T47D (cell line): ENCODE data around the gene TCF7L2.

ENCODE experiments used
- DNase-seq, 2 experiments: peaks; one replicate each; pipeline versions ENCODE4 v3.0.0 to v3.0.0-alpha.2; 2011 to 2012; ENCODE audit warnings: low read depth in 1 of 2, low spot score in 1 of 2
- JUND ChIP-seq: IDR thresholded peaks from 2 replicates; pipeline ENCODE4 v1.6.1; 2012; ENCODE audit warnings: low read depth
- in situ Hi-C: cut with HindIII; loops from 2 replicates; pipeline ENCODE4 v1.10.0; 2016; ENCODE audit warnings: low sequenced_read_pairs, low pct_unique_long_range_greater_than_20kb

TCF7L2 gene

DNA sequence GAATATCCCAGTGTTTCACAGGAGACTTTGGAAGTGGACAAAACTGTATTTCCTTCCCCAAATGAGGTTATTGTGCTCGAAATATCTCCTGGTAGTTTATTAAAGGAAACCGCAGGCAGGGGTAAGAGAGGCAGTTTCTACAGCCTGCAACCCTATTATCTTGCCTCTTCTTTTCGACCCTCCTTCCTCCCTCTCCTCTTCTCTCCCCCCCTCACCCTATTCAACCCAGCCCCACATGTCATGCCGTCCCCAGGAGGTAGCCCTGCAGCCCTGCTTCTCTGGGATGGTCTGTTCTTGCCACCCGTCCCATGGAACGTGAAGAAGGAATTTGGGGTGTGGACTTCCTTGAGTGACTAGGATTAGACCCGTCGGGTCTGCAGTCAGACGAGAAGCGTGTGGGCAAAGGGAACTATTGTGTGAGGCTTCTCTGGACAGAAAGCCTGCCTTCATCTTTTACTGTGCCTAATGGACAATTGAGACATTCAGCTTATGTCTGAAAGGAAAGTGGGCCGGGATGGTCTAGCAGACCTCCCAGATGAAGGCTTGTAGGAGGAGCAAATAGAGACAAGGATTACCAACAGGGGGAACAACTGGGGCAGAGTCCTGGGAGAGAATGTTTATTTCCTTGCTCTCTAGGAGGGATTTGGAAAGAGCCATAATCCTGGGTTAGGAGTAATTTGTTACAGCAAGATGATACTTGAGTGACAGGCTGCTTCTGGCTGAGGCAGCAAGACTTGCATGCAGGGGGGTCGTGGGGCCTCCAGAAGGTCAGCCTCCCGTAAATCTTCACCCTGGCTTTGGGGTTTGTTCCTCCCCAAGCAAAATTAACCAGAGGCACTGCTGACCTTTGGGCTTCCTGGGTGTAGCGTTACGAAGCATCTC lies 77.8 kb downstream of the TCF7L2 start:
- no peak for DNase-seq
- in situ Hi-C loops: no loop called here
- no peak for TF ChIP-seq JUND

DNA sequence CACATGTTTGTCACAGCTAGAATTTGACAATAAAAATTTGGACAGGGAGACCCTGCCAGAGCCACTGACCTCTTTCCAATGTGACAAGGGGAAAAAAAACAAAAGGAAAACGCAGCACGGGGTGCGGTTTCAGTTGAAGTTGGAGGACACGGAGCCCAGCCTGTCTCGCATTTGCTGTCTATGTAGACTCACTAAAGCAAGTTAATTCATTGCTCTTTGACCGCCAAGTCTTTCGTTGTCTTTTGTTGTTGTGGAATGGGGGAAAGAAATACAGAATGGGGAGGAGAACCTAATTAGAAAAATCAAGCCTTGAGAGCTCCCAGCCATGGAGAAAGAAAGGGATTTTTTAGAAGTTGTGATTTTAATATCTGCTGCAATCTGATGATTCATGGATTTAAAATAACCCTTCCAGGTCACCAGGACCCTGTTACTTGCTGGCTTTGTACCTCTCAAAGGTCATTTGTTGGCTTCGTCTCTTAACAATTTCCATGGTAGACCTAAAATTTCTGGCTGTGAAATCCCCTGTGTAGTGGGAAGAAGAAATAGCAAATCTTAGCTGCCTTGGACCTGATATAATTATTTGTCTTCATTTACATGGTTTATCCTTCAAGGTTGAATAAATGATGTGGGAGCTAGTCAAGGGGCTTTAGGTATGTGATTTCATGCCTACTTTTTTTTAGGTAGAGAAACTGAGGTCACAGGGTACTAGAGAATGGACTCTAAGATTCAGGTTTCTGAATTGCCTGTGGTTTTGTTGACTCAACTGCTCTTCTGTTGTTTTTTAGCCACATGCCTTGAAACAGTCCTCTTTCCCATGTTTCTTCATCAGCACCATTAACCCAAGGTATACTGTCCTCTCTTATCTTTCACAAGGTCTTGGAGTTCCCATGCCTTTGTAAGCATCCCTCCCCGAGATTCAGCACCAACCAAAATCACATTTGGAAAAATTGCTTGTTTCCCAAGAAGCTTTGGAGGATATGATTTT lies 78.7 kb downstream of the TCF7L2 start:
- in situ Hi-C loops: no loop called here
- no peak for TF ChIP-seq JUND
- no peak for DNase-seq

DNA sequence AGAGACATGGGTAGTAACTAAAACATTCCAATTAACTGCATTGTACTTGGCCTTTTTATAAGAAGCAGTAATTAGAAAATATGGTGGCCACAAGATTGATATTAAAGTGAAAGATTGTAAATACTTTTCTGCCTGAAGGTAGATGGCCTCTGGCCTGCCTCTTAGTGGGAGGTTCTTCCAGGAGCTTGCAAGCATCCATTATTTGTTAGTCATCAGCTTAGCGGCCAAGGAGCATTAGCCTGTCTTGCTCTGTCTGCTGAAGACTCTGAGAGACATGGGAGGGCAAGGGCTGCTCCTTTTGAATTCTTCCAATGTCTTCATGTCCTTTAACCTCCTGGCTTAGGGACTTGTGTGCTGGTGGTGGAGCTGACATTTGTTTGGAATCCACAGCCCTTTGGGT lies 80.4 kb downstream of the TCF7L2 start:
- in situ Hi-C loops: no loop called here
- no peak for DNase-seq
- no peak for TF ChIP-seq JUND

DNA sequence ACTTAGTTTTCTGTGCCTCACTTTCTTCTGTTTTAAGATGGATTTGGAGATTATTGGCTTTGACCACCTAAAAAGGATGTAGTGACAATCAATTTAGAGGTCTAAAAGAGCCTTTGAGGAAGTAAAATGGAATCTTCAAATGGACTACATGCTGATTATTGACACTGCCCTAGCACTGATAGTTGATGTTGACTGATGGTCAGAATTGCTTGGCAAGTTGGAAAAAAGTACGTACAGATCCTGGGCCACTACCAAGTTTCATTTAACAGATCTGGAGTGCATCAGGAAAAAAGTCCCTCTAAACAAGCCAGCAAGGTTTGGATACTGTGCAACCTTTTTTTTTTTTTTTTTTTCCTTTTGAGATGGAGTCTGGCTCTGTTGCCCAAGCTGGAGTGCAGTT lies 81.1 kb downstream of the TCF7L2 start:
- no peak for TF ChIP-seq JUND
- DNase-seq: no peak
- in situ Hi-C loops: no loop called here

DNA sequence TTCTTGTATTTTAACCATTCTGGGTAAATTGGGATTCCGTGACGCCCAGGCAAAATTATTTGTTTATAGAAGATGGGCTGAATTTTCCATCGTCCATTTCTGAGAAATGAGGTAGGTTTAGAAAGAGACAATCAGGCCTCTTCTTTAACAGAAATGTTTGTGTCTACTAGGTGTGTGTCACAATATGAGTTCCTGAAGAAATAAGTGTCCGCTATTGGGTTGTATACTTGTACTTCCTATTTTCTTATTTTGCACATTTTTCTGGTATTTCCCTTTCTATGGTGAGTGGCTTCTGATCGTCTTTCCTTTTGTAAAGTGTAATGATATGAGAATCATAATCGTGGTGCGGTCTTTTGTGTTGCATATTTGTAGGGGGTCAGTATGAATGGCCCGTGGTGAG lies 83.9 kb downstream of the TCF7L2 start:
- DNase-seq: no peak
- in situ Hi-C loops: no loop called here
- no peak for TF ChIP-seq JUND

DNA sequence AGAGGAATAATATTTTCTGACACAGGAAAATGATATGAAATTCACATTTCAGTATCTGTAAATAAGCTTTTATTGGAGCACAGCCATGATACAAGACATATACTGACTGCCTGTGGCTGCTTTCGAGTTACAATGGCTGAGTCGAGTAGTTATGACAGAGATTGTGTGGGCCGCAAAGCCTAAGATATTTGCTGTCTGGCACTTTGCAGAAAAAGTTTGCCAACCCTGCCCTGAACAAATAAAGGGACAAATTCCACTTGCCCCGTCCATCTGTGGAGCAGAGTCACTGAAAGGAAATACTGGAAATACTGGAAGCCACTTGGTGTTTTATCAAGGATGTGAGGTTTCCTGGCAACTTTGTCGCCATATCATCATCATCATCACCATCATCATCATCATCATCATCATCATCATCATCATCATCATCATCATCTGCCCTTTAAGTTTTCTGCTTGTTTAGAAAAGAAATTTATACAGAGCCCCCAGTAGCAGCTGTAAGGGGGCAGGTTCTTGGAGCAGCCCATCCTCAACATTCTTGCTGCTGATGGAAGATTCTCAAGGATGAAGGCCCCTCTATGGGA lies 85.8 kb downstream of the TCF7L2 start:
- peak in 1 of 2 experiments; percentile 30 for DNase-seq
- in situ Hi-C loops: no loop called here
- no peak for TF ChIP-seq JUND

DNA sequence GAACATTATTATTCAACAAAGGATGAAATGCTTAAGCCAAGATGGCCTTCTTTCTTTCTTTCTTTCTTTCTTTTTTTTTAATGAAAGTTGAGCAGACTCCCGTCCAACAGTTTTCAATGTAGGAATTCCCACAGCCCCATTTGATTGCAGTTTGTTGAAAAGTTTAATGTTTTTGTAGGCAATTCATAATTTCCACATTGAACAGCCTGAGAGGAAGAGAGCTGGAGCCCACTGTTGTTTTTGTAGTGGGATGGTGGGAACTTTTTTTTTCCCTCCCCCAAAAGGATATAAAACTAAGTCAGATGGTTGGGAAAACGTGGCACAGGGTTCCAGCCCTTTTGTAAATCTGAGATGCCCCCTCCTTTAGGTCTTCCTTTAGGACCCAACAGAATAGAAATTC lies 86.6 kb downstream of the TCF7L2 start:
- in situ Hi-C loops: no loop called here
- DNase-seq: no peak
- TF ChIP-seq JUND: no peak

DNA sequence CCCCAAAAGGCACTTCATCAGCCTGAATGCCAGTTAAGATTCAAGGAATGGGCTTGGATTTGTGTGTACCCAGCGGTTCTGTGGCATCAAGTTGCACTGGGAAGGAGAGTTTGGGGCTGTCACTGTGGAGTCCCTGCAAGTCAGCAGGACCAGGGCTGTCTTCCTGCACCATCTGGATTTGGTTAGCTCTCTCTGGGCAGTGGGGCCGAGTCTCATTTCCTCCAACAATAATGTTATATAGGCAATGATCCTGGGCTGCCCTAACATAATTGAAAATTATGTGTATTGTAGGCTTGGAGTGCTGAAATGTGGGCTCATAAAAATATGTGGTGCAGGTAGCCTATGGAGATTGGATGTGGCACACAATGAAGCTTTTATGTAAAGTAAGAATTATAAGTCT lies 87.2 kb downstream of the TCF7L2 start:
- in situ Hi-C loops: no loop called here
- DNase-seq: no peak
- no peak for TF ChIP-seq JUND

DNA sequence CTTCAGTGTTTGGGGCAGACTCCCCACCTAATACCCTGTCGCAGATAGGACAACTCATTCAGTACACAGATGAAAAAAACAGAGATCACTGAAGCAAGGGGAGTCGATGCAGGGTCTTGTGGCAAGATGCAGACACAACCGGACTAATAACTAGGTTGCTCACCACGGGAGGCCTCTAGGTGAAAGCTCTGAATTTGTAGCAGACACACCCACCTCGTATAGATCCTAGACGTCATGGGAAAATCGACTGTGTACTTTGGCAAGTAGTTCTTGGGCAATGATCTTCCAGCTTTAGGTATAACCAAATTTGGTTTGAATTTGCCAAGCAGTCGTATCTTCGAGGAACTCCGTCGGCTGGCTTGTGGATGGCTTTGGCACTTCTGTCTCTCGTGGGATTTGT lies 88.1 kb downstream of the TCF7L2 start:
- DNase-seq: no peak
- no peak for TF ChIP-seq JUND
- in situ Hi-C loops: no loop called here

DNA sequence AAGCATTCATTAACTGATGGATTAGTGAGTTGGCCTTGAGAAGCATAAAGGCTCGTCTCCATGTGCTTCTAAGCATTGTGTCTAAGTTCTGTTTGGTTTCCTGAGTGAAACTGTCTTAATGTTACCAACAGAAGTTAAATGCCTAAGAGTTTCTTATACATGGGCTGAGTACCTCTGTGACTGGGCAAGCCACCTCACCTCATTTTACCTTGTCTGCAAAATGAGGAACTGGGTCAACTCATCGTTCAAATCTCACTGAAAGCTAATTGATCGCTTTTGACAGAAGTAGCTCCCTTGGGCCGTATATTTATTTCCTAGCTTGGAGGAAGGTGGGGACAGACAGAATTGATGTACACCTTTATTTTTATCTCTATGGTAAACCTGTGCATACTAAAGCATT lies 88.9 kb downstream of the TCF7L2 start:
- DNase-seq: no peak
- no peak for TF ChIP-seq JUND
- in situ Hi-C loops: no loop called here

DNA sequence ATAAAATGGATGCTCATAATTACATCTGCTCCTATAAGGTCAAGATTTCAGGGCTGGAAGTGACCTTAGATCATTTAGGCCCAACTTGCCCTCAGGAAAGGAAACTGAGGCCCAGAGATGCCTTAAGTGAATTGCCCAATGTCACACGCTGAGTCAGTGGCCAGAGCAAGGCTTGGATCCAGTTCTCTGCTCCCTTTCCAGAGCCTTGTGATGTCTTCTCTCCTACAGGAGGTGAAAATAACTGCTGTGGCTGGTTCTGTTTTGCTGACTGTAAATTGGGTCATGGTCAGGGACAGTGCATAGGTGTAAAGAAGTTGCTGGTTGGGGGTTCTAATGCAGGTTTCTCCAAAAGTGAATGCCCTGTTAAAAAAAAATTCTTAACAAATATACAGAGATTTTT lies 91.3 kb downstream of the TCF7L2 start:
- in situ Hi-C loops: no loop called here
- no peak for DNase-seq
- no peak for TF ChIP-seq JUND

DNA sequence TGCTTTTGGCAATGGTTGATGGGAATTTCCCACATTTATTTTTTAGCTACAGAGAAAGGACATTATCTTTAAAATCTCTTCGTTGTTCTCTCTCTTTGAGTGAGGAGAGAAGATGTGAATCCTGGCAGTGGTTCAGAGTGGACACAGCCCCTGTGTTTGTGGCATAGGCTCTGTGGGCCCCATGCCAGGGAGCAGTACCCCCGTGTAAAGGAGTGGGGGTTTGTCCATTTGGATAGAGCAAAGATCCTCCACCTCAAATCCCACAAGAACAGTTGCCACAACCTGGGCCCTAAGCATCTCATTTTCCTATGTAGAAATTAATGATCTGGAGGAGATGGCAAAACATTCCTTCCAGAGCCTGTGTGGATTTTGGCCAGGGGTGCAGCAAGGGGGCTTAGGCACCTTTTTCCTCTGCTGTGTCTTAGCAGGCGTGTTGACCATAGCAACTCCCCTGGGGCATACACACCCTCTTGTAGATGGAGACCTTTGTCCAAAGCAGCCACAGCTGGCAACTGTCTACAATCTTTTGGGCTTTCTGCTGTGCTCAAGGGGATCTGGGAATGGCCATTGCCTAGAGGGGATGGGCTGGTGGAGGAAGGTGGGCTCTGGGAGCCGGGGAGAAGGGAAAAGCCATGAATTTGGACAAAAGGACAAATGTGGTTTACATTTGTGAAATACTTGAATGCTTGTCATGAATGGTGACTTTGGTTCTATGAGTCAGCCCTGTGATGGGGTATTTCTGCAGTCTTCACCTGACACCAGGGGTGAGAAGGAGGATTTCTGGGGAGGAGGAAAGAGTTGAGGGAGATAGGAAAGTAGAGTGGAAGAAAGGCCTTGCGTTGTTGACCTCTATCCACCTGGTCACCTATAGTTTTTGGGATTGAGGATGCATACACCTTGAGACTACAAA lies 92.0 kb downstream of the TCF7L2 start:
- no peak for DNase-seq
- TF ChIP-seq JUND: no peak
- in situ Hi-C loops: no loop called here
